Natural killer cell (primary cell): ENCODE data around the gene STK32B. TPM values are rescaled to one million over a fixed set of nuclear protein-coding genes. Genes with fewer than 3 reads are reported as not detected.

Experiments
- ATAC-seq, 3 donors: fragments of 150-1000 bp in 2 of 3; fragments of 200-7000 bp in 1 of 3; cut with Tn5 transposase; 1 replicate in 1 of 3; 2 replicates in 2 of 3; pipeline ENCODE4 v1.10.0; 2021; ENCODE audit warnings: mild to moderate bottlenecking in 2 of 3, moderate library complexity in 2 of 3
- DNase-seq, 2 donors: peaks; one replicate each; pipeline versions ENCODE4 v3.0.0 to v3.0.0-alpha.2; 2013 to 2021; ENCODE audit warnings: mixed read lengths in 1 of 2
- H3K27ac ChIP-seq: one replicate; pipeline ENCODE4 v1.5.1; 2013; ENCODE audit warnings: mild to moderate bottlenecking, low read length
- H3K27me3 ChIP-seq: one replicate; pipeline ENCODE4 v1.6.1; 2013; ENCODE audit warnings: low read length; ENCODE audit not compliant: control insufficient read depth, insufficient read depth
- H3K36me3 ChIP-seq: one replicate; pipeline ENCODE4 v1.6.1; 2013; ENCODE audit warnings: low read length; ENCODE audit not compliant: control insufficient read depth, insufficient read depth
- H3K4me1 ChIP-seq: one replicate; pipeline ENCODE4 v1.6.1; 2013; ENCODE audit warnings: low read length; ENCODE audit not compliant: control insufficient read depth, insufficient read depth
- H3K4me3 ChIP-seq: one replicate; pipeline ENCODE4 v1.5.1; 2013; ENCODE audit warnings: low read length
- H3K9me3 ChIP-seq: one replicate; pipeline ENCODE4 v1.6.1; 2013; ENCODE audit warnings: low read length; ENCODE audit not compliant: control insufficient read depth, insufficient read depth
- H3K27ac Mint-ChIP-seq, 2 donors: one replicate each; pipeline ENCODE4 v1.8.0; 2022; ENCODE audit warnings: mild to moderate bottlenecking in 2 of 2, mixed read lengths in 2 of 2, moderate library complexity in 1 of 2
- H3K27me3 Mint-ChIP-seq, 2 donors: one replicate each; pipeline ENCODE4 v1.8.0; 2022; ENCODE audit warnings: low read depth in 2 of 2, mixed read lengths in 2 of 2
- H3K36me3 Mint-ChIP-seq: one replicate; pipeline ENCODE4 v1.8.0; 2022; ENCODE audit warnings: mixed read lengths
- H3K4me1 Mint-ChIP-seq, 2 donors: one replicate each; pipeline ENCODE4 v1.8.0; 2022; ENCODE audit warnings: mixed read lengths in 2 of 2
- H3K4me3 Mint-ChIP-seq: one replicate; pipeline ENCODE4 v1.8.0; 2022; ENCODE audit warnings: mild to moderate bottlenecking, moderate library complexity, mixed read lengths
- H3K9me3 Mint-ChIP-seq, 2 donors: one replicate each; pipeline ENCODE4 v1.8.0; 2022; ENCODE audit warnings: mixed read lengths in 2 of 2
- WGBS: methylation state at CpG from one replicate; pipeline ENCODE4 v1.1.7; 2013; ENCODE audit warnings: missing lambda C conversion rate; ENCODE audit not compliant: insufficient coverage; 5-methylcytosine and 5-hydroxymethylcytosine counted together
- intact Hi-C: fragments of 100-400 bp; cut with micrococcal nuclease; formaldehyde crosslinking; loops from one replicate; pipeline ENCODE4 v1.14.2; 2022
- total RNA-seq, 4 donors: library from RNA; stranded (reverse); fragments of 120-200 nt in 1 of 4; gene quantifications; one replicate each; pipeline versions ENCODE4 v1.2.3 to v1.2.4, GENCODE V29; 2013 to 2022
- TF ChIP-seq, protein P1 (sequence below): fragments of 200-600 bp; IDR thresholded peaks from one replicate; pipeline ENCODE4 v1.8.0; 2022; ENCODE audit warnings: antibody characterized with exemption

STK32B gene
- total RNA-seq, 3 donors from 2014 or later (not counting 1 experiment from before 2014, with no cell fraction given): 0.32 to 0.33 TPM; not detected in 1

DNA sequence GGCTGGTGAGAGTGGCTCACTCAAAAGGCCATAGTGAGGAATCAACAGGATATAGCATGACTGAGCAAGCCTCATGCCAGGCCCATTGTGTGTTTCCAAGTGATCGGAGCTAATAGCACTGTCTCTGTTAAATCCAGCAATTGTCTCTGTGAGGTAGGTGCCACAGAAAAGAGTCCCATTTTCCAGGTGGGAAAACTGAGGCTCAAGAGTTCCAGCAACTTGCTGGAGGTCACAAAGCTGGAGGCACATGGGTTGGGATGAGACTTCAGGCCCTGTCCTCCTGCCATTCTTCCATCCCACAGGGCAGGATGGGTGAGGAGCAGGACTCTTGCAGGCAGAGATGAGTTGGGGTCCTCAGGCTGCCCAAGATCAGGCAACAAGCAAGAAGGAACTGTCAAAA is 30.9 kb upstream of the STK32B start:
- no peak for DNase-seq
- 97% methylated on average over 1 of the region's 1 CpG for WGBS
- Histone ChIP-seq H3K9me3 (no peaks in the 10 kb centered on the region), H3K4me3 (no peak overlapping the region), H3K27ac (no peak overlapping the region), H3K4me1 (peaks cover 15% of the 10 kb centered on the region), H3K36me3 (no peaks in the 10 kb centered on the region), H3K27me3 (no peaks in the 10 kb centered on the region)
- no peak for ATAC-seq
- Mint-ChIP-seq H3K4me3 (no peak overlapping the region), H3K27me3 (peaks cover 6 to 14% of the 10 kb centered on the region in 2 donors), H3K36me3 (no peaks in the 10 kb centered on the region), H3K4me1 (peaks cover 15 to 29% of the 10 kb centered on the region in 2 donors), H3K9me3 (no peaks in the 10 kb centered on the region), H3K27ac (peak overlapping the region in 1 of 2 donors; percentile 62)
- TF ChIP-seq, protein P1, sequence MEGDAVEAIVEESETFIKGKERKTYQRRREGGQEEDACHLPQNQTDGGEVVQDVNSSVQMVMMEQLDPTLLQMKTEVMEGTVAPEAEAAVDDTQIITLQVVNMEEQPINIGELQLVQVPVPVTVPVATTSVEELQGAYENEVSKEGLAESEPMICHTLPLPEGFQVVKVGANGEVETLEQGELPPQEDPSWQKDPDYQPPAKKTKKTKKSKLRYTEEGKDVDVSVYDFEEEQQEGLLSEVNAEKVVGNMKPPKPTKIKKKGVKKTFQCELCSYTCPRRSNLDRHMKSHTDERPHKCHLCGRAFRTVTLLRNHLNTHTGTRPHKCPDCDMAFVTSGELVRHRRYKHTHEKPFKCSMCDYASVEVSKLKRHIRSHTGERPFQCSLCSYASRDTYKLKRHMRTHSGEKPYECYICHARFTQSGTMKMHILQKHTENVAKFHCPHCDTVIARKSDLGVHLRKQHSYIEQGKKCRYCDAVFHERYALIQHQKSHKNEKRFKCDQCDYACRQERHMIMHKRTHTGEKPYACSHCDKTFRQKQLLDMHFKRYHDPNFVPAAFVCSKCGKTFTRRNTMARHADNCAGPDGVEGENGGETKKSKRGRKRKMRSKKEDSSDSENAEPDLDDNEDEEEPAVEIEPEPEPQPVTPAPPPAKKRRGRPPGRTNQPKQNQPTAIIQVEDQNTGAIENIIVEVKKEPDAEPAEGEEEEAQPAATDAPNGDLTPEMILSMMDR: no peak
- intact Hi-C loops: no loop called here

DNA sequence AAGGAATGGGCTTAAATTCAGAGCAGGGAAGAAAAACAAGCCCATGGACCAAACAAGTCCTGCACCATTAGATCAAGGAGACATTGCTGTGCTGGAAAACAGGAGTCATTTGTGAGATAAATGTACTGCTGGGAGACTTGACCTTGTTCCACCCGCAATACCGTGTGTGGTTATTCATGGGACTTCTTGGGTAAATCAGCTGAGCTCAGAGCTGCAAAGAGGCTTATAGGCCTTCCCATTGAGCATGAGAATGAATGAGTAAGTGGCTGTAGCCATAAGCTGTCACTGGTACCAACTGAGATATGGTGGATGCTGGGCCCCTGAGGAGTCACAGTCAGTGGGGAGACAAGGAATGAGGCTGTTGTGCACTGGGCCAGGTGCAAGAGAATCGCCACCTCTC is 29.7 kb upstream of the STK32B start:
- ATAC-seq (no peak), DNase-seq (no peak)
- no peak overlapping the region for H3K4me3 Mint-ChIP-seq
- intact Hi-C loops: no loop called here
- H3K36me3 Mint-ChIP-seq: no peaks in the 10 kb centered on the region
- Histone ChIP-seq H3K4me3 (no peak overlapping the region), H3K4me1 (peaks cover 15% of the 10 kb centered on the region), H3K27me3 (no peaks in the 10 kb centered on the region), H3K27ac (no peak overlapping the region), H3K9me3 (no peaks in the 10 kb centered on the region), H3K36me3 (no peaks in the 10 kb centered on the region)
- peaks cover 15 to 29% of the 10 kb centered on the region in 2 donors for H3K4me1 Mint-ChIP-seq
- peaks cover 2 to 12% of the 10 kb centered on the region in 2 donors for H3K27me3 Mint-ChIP-seq
- peak overlapping the region in 1 of 2 donors; percentile 62 for H3K27ac Mint-ChIP-seq
- no peaks in the 10 kb centered on the region for H3K9me3 Mint-ChIP-seq
- TF ChIP-seq, protein P1: no peak
- WGBS: 74% methylated on average over 2 of the region's 3 CpGs

DNA sequence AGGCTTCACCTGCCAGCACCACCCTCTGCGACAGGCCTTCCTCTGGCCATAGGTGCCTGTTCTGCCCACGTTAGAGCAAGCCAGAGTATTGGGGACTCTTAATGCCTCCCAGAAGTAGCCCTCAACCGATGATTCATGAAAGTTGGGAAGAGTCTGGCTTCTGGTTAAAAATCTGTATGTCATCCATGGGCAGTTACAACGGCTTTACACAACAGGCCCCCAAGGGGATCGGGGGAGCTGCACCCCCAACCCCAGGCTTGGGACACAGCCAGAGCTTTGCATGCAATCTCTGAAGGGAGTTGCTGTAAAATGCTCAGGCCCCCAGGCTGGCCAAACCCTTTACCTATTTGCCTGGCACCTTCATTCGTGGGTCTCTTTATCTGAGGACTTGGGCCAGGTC is 26.6 kb upstream of the STK32B start:
- Histone ChIP-seq H3K9me3 (no peaks in the 10 kb centered on the region), H3K27me3 (no peaks in the 10 kb centered on the region), H3K4me1 (peaks cover 3% of the 10 kb centered on the region), H3K36me3 (no peaks in the 10 kb centered on the region), H3K4me3 (no peak overlapping the region), H3K27ac (no peak overlapping the region)
- intact Hi-C loops: no loop called here
- DNase-seq (no peak), ATAC-seq (no peak)
- WGBS: 84% methylated on average over 6 of the region's 6 CpGs
- Mint-ChIP-seq H3K36me3 (no peaks in the 10 kb centered on the region), H3K27ac (no peak overlapping the region), H3K27me3 (peaks cover 2 to 12% of the 10 kb centered on the region in 2 donors), H3K9me3 (no peaks in the 10 kb centered on the region), H3K4me3 (no peak overlapping the region), H3K4me1 (peaks cover 0 to 11% of the 10 kb centered on the region in 2 donors)
- TF ChIP-seq, protein P1: no peak

DNA sequence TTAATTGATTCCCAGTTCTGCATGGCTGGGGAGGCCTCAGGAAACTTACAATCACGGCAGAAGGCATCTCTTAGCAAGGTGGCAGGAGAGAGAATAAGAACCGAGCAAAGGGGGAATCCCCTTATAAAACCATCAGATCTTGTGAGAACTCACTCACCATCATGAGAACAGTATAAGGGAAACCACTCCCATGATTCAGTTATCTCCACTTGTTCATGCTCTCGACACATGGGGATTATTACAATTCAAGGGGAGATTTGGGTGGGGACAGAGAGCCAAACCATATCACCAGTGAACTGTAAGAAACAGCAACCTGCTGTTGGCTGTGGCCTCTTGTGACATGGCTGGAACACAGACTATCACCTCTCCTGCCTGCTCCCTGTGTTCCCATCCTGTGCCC is 24.9 kb upstream of the STK32B start:
- Mint-ChIP-seq H3K4me1 (peaks cover 0 to 2% of the 10 kb centered on the region in 2 donors), H3K27me3 (peaks cover 2 to 12% of the 10 kb centered on the region in 2 donors), H3K9me3 (no peaks in the 10 kb centered on the region), H3K27ac (no peak overlapping the region), H3K36me3 (no peaks in the 10 kb centered on the region), H3K4me3 (no peak overlapping the region)
- TF ChIP-seq, protein P1: no peak
- Histone ChIP-seq H3K27ac (no peak overlapping the region), H3K9me3 (no peaks in the 10 kb centered on the region), H3K4me3 (no peak overlapping the region), H3K36me3 (no peaks in the 10 kb centered on the region), H3K4me1 (no peaks in the 10 kb centered on the region), H3K27me3 (no peaks in the 10 kb centered on the region)
- WGBS: 80% methylated on average over 1 of the region's 3 CpGs
- intact Hi-C loops: no loop called here
- no peak for DNase-seq
- peak in 1 of 3 donors; percentile 44 for ATAC-seq
